ENCODE results near the gene RPL36.

The RPL36 gene

DNA sequence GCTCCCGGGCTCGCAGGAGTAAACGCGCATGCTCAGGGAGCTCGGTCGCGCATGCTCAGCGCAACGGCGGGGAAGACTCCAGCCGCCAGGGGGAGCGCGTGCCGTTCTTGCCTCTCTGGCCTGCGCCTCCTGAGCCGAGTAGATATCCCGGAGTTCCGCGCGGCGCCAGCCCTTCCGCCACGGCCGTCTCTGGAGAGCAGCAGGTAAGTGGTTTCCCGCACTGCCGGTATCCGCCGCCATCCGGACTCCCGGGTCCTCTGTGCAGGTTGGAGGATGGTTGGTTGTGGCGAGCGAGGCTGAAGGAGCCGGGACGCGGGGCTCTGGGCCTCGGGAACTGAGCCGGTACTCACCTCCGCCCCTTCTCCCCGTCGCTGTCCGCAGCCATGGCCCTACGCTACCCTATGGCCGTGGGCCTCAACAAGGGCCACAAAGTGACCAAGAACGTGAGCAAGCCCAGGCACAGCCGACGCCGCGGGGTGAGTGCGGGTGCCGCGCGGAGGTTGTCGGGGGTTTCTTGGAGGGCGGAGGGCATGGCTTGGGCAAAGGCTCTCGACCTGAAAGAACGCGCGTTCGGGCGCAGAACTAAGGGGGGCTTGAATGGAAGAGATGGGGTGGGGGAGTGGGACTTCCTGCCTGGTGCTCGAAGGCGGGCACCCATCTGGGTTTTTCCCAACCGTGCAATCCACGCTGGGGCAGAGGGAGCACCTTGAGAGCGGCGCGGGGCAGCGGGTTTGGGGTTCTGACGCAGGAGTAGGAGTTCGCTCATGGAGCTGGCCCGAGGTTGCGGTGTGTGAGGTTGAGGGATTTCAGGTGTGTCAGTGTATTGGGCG, at the start of gene RPL36:
Gene RPL36, plus strand, starts transcription at position 171 of the 830 bp plus-strand sequence. Its CDS starts 213 bp downstream, at position 384.
- DNase-seq (ENCODE audit: low read depth): peak; percentile 95

DNA sequence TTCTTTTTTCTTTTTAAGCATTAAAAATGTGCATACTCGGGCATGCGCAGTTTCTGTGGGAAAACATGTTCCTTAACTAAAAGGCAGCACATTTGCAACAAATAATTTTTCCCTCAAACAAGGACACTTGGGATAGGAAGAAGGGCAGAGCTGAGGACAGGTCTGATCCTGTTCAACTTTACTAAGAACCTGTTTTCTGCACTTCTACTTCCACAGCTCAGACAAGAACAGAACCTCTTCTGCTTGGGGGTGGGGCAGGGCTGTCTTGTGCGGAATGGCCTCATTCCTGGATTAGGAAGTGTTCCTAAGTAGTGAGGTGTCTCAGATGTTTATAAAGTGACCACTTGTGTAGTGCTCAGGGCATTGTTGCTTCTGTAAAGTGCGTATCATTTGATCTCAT, 48.9 kb upstream of the RPL36 start:
- no peak for DNase-seq (ENCODE audit: low read depth)

DNA sequence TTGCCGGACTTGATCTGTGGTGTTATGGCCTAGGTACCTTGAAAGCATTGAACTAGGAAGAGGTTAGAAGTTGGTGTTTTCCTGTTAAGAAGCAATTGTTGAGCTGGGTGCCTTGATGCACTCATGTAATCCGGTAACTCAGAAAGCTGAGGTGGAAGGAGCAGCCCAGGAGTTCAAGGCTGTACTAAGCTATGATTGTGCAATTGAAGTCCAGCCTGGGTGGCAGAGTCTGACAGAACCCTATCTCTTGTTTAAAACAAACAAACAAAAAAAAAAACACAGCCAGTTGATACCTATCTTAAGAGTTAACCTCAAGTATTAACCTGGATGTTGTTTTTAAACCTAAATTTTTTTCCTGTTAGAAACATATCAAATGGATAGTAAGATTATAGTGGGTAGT, 47.9 kb upstream of the RPL36 start:
- DNase-seq (ENCODE audit: low read depth): no peak

DNA sequence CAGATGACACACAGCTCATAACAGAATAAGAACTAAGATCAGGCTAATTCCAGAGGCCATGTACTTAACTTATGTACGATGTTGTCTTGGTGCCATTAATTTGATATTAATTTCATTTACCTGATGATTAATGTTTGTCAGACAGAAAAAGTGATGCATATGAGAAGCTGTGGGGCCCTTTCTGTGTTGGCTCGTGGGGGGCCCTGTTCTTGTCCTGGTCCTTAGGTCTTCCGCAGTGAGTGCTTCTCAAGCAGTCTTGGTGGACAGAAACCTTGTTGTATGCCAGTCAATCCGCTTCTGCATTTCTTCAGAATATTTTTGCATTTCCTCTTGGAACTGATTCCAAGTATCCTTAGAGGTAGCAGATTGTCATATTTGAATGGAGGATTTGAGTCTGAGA, 47.0 kb upstream of the RPL36 start:
- DNase-seq (ENCODE audit: low read depth): no peak

DNA sequence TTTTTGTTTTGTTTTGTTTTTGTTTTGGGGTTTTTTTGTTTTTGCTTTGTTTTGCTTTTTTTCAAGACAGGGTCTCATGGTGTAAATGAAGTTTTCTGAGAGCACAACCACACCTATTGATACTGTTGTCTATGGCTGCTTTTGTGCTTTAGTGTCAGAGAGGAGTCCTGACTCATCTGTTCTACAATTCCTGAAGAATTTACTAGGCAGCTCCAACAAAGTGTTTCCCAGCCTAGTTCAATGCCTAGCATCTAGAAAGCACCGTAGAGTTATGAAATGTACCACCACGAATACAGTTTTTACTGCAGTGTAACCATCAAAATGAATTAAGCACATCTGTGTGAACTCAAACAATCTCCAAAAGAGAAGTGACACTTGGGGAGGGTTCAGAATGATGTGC, 46.1 kb upstream of the RPL36 start:
- no peak for DNase-seq (ENCODE audit: low read depth)

DNA sequence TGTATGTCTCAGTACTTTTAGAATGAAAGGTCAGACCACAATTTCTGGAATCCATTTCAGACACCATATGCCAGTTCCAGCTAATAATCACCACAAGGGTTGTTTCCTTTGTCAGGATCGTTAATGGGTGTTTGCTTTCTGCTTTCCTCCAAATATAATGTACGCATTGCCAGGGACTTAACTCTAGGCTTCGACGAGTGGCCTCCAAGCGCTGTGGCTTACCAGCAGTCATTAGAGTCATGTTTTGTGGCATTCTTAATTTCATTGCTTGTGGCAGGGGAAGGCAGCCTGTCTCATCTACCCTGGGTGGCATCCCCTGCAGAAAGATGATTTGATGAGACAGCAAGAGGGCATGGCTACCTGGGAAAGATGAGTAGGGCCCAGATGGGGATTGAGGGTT, 44.7 kb upstream of the RPL36 start:
- no peak for DNase-seq (ENCODE audit: low read depth)

DNA sequence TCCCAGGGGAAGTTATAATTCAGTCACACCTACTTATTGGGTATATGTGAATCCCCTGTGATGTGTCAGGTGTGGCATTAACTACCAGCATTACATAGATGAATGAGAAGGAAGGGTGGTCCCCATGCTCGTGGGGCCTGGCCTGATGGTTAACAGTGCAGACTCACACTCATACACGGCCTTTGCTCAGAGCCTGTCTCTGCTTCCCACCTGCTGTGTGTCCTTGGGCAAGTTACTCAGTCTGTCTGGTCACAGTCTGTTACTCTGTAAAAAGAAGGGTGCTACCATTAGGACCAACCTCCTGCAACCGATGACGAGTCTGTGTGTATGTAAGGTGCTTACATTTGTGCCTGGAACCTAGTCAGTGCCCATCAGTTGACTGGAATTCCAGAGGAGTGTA, 43.4 kb upstream of the RPL36 start:
- DNase-seq (ENCODE audit: low read depth): no peak

DNA sequence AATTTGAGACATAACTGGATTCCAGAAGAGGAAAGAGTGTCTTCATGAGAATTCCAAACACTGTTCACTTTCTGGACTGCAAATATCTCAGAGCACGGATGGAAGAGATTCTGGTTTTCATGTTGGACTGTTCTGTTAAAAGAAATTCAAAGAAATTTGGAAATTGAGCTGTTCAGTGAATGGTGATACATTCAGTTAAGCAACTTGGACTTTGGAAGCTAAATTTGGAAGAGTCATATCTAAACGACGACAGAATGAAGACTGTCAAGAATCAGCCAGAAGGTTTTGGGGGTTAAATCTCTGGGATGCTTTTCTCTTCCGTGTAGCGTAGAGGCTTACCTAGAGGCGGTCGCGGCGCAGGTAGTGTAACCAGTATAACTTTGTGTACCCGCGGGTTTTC, 41.6 kb upstream of the RPL36 start:
- no peak for DNase-seq (ENCODE audit: low read depth)

DNA sequence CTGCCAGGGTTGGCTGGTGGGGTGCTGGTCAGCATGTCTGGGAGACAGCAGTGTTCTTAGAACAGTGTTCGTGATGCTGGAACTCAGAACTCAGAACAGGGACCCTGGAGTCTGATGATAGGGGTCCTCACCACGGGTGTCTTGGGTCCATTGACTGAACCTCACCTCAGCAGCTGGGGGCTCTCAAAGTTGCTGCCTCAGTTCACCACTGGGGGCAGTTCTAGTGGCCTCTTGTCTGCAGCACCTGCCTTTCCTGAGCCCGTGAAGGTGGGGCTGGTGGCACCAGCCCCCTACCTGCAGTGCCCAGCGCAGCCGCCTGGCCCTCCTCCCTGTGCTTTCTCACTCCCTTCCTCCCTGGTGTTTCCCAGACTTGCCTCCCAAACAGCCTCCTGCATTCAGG, 38.7 kb upstream of the RPL36 start:
- no peak for DNase-seq (ENCODE audit: low read depth)

DNA sequence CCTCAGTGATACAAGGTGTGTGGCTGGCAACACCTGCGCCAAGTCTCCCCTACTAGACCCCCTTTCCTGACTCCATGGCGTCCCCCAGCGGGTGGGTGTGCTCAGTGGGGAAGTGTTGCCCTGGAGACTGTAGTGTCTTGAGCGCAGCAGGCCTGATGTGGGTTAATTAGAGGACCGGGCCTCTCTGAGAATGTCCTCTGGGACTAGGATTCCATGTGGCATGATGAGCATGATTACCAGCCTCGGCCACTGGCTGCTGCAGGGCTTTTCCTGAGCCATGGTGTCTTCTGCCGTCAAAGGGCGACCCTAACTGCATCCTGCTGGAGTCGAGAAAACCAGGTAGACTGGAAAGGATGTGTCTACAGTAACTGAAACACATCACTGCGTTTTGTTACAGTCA, 37.8 kb upstream of the RPL36 start:
- DNase-seq (ENCODE audit: low read depth): no peak

DNA sequence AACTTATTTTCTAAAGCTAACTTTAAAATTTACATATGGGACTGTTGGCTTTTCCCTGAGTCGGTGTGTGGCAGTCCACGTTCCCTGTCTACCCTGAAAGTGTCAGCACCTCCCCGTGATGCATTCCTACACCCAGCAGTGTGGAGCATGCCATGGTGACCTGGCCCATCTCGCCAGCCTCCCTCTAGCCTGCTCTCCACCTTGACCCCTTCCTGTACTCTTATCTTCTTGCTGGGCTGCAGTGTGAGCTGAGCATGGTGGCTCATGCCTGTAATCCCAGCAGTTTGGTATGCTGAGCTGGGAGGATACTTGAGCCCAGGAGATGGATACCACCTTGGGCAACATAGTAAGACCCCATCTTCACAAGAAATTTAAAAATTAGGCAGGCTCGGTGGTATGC, 35.2 kb upstream of the RPL36 start:
- no peak for DNase-seq (ENCODE audit: low read depth)

DNA sequence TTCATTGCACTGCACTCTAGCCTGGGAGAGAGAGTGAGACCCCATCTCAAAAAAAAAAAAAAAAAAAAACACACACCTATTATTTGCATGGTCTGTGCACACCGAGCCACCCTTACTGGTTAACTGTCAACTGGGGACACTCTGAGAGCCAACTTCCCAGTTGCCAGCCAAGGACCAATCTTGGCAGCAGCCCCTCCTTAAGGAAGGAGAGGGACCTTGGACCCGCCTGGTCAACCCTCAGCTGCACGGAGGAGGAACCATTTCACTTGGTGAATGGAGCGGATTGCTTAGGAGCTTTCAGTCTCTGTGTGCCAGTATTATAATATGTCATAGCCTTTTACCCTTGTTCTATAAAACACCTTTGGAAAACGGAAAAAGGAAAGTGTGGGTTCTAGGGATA, 34.7 kb upstream of the RPL36 start:
- no peak for DNase-seq (ENCODE audit: low read depth)

DNA sequence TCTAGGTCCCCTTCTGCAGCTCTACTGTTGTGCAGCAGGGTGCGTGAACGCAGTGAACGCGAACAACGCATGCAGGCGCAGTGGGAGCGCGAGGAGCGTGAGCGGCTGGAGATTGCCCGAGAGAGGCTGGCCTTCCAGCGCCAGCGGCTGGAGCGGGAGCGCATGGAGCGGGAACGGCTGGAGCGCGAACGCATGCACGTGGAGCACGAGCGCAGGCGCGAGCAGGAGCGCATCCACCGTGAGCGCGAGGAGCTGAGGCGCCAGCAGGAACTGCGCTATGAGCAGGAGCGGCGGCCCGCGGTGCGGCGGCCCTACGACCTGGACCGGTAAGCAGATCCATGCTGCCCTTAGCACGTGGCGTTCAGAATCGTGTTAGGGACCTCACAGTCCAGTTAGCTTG, 28.6 kb upstream of the RPL36 start:
- DNase-seq (ENCODE audit: low read depth): no peak

DNA sequence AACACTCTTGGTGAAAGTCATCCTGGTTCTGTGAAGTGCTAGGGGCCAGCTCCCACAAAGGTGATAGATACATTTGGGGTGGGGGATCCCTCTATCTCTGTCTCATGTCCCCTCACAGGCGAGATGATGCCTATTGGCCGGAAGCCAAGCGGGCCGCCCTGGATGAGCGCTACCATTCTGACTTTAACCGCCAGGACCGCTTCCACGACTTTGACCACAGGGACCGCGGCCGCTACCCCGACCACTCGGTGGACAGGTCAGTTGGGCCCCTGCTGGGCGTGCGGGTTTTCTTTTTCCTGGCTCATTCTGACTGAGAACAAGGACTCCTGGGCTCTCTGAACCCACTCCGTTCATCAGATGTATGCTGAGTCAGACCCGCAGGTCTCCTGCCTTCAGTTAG, 26.2 kb upstream of the RPL36 start:
- DNase-seq (ENCODE audit: low read depth): no peak

DNA sequence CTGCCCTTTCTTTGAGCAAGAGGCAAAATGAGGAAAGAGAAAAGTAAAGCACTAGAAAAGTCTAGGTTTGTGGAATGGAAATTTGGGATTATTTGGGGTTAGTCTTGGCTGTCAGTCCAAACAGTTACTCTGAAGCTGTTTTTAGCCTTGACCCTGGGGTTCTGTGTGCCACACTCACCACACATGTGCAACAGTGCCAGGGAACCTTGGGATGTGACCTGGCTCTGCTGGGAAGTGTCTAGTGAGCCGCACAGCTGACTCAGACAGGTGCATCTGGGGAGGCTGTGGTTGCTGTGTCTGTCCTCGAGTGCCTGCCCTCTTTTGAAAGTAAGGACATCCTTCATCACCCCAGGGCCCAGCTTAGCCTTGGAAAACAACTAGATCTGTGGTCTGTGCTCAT, 25.6 kb upstream of the RPL36 start:
- no peak for DNase-seq (ENCODE audit: low read depth)

DNA sequence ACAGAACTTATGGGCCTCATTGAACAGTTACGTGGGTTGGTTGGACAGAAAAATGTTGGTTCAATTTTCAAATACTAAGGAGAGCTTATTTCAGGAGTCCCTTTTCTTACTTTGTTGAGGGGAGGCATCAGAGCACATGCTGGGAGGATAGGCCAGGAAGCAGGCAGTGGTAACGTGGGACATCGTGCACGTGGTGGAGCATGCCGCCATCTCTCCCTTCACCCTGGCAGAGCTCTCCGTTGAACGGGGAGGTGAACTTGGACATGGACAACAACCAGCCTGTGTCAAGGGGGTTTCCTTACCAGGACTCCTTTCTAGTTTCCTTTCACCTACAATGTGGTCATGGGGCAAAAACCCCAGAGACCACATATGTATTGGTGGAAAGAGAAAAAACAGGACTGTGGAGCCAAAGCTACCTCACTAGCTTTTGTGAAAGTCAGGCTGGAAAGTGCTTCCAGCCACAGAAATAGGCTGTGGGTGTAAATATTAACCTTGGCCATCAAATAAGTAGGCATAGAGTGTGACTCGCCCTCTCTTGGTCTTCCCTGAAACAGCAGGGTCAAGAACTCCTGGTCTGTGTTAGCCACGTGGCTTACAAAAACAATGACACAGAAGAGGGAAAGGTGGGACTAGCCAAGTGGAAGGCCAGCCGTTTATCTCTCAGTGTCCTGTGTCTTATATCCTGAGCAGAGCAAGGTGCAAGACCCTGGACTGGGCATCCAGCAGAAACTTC, 24.1 kb upstream of the RPL36 start:
- DNase-seq (ENCODE audit: low read depth): peak; percentile 53

DNA sequence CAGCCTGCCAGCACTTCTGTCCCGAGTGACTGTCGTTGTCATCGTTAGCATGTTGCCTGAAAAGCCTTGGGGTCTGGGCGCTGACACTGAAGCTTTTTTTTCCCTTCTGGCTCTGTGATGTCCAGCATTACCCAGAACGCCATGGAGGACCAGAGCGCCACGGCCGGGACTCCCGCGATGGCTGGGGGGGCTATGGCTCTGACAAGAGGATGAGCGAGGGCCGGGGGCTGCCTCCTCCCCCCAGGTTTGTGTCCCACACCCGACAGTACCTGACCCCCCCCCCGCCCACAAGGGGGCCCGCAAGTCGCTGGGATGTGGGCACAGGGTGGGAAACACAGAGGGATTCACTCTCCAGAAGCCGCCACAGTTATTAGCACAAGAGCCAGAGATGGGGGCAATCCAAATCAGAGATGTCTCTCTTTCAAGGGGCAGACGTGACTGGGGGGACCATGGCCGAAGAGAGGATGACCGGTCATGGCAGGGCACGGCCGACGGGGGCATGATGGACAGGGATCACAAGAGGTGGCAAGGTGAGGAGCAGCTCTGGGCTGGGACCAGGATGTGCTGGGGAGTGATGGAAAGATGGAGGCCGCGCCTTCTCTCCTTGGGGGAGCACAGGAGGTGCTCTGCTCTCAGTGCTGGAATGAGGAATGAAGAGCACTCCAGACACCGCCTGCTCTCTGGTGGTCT, 23.0 kb upstream of the RPL36 start:
- no peak for DNase-seq (ENCODE audit: low read depth)

DNA sequence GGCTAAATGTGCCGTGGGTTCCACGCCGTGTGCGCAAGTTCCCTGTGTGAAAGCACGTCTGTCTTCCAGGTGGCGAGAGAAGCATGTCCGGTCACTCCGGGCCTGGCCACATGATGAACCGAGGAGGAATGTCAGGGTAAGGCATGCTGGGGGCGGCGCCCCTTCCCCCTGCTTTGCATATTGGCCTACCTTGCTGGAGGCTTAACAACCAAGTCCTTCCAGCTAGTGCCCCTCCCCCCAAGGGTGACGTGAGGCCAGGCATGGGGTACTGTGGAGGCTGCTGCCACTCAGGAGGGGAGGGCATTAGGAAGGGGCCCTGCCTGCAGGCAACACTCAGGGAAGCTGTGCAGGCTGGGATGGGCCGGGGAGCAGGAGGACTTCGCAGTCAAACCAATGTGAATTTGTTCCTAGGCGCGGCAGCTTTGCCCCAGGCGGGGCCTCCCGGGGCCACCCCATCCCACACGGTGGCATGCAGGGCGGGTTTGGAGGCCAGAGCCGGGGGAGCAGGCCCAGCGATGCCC, 22.3 kb upstream of the RPL36 start:
- DNase-seq (ENCODE audit: low read depth): no peak

DNA sequence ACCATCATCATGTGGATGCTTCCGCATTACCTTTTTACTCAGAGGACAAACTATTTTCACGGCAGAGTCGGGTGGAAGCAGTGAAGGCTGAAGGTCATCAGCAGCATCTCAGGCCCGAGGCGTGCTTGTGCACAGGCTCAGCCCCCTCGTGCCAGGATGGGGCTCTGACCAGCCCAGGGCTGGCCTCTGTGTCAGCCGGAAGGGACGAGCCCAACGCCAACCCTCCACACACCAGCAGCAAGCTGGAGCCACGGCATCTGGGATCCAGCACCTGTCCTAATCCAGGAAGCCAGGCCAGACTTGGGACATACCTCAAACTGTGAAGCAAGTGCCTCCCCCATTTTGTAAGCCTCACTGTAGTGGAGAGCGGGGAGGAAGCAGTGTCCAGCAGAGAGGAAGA, 20.9 kb upstream of the RPL36 start:
- DNase-seq (ENCODE audit: low read depth): no peak

DNA sequence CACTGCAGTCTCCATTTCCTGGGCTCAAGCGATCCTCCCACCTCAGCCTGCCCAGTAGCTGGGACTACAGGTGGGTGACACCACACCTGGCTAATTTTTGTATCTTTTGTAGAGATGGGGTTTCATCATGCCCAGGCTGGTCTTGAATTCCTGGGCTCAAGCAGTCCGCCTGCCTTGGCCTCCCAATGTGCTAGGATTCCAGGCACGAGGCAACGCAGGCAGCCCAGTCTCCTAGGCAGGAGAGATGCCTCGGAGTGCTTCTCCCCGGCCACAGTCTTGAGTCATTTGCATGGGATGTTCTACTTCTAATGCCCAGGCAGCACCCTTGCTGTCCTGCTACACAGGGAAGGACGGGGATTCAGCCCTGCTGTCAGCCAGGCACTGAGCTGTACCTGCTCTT, 18.5 kb upstream of the RPL36 start:
- DNase-seq (ENCODE audit: low read depth): no peak

DNA sequence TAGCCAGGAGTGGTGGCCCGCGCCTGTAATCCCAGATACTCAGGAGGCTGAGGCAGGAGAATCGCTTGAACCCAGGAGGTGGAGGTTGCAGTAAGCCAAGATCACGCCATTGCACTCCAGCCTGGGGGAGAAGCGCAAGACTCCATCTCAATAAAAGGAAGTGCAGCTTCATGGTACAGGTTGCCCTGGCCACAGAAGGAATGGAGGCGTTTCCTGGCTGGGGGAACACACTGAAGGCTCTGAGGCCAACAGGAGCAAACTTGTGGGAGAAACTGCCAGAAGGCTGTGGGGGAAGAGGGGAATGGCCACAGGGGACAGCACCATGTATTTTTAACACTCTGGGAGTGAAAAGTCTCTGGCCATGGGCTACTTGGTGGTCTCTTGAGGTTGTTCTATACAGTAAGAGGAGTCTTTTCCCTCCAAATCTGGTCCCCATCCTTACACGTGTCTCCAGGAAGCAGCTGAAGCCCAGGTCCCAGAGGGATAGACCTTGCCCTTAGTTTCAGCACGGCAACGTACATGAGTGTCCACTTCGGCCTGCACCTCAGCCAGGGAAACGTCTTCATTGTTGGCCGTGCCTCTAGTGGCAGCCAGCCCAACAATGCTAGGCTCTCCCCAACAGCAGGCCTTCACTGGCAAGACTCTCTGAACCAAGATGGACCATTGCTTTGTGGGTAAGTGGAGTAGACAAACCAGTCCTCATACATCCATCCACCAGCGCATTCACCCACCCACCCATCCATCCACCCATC, 17.2 kb upstream of the RPL36 start:
- no peak for DNase-seq (ENCODE audit: low read depth)

DNA sequence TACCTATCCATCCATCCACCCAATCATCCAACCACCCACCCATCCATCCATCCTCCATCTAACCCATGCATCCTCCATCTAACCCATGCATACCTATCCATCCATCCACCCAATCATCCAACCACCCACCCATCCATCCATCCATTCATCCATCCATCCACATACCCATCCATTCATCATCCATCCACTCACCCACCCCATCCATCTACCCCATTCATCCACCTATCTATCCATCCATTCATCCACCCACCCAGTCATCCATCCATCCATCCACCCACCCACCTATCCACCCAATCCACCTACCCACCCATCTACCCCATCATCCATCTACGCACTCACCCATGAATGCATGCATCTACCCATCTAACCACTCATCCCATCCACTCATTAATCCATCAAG, 16.3 kb upstream of the RPL36 start:
- no peak for DNase-seq (ENCODE audit: low read depth)

Data from fibroblast of gingiva (primary cell).